SK-N-DZ (cell line): ENCODE results near the gene TRIM63.

Experiments
- DNase-seq: peaks from one replicate; pipeline ENCODE4 v3.0.0-alpha.2; 2015; ENCODE audit warnings: low spot score

The TRIM63 gene

GRCh38 chr1:26034504-26035202, 32.8 kb downstream of the TRIM63 start:
- DNase-seq = no peak

GRCh38 chr1:26032656-26033357, 34.6 kb downstream of the TRIM63 start:
- DNase-seq = no peak

GRCh38 chr1:26031611-26032220, 35.7 kb downstream of the TRIM63 start:
- no peak for DNase-seq

GRCh38 chr1:26031196-26031595, 36.2 kb downstream of the TRIM63 start:
- DNase-seq = no peak

GRCh38 chr1:26029864-26030481, 37.5 kb downstream of the TRIM63 start:
- DNase-seq = no peak

GRCh38 chr1:26029054-26029863, 38.2 kb downstream of the TRIM63 start:
- no peak for DNase-seq

- no peak for DNase-seq
Observed at GRCh38 chr1:26028490-26028980, 38.9 kb downstream of the TRIM63 start.

GRCh38 chr1:26027716-26028489, 39.5 kb downstream of the TRIM63 start:
- DNase-seq = no peak

GRCh38 chr1:26025517-26025916, 41.9 kb downstream of the TRIM63 start:
- DNase-seq = no peak

GRCh38 chr1:26025060-26025459, 42.4 kb downstream of the TRIM63 start:
- DNase-seq = no peak

GRCh38 chr1:26023826-26024225, 43.6 kb downstream of the TRIM63 start:
- no peak for DNase-seq

- DNase-seq = no peak
Observed at GRCh38 chr1:26023009-26023408, 44.4 kb downstream of the TRIM63 start.

- no peak for DNase-seq
Observed at GRCh38 chr1:26022404-26022779, 45.0 kb downstream of the TRIM63 start.

- DNase-seq = peak; percentile 83
Observed at GRCh38 chr1:26021647-26022403, 45.6 kb downstream of the TRIM63 start, which contains the start of gene EXTL1. Gene EXTL1, plus strand, starts transcription at chr1:26021775. Its CDS starts 872 bp downstream, at chr1:26022647.

GRCh38 chr1:26020941-26021646, 46.3 kb downstream of the TRIM63 start:
- DNase-seq = no peak

GRCh38 chr1:26020330-26020768, 47.1 kb downstream of the TRIM63 start:
- no peak for DNase-seq

GRCh38 chr1:26019641-26020315, 47.7 kb downstream of the TRIM63 start:
- DNase-seq = no peak

- no peak for DNase-seq
Observed at GRCh38 chr1:26017606-26018005, 49.8 kb downstream of the TRIM63 start.
